Liver (tissue), 9 donors: ENCODE measurements around the gene KIN. TPM values are rescaled to one million over a fixed set of nuclear protein-coding genes. Genes with fewer than 3 reads are reported as not detected.

Source experiments
- DNase-seq: peaks from one replicate; pipeline ENCODE4 v3.0.0-alpha.2; 2017; ENCODE audit warnings: low spot score
- H3K27ac ChIP-seq, 2 donors: one replicate each; pipeline ENCODE4 v1.7.0; 2013; ENCODE audit warnings: inconsistent platforms in 2 of 2, low read length in 2 of 2, control low read depth in 1 of 2, low read depth in 1 of 2, mild to moderate bottlenecking in 1 of 2
- H3K27me3 ChIP-seq, 4 donors: one replicate each; pipeline versions ENCODE4 v1.6.1 to v1.7.0; 2013; ENCODE audit warnings: low read length in 3 of 4, inconsistent platforms in 1 of 4, mild to moderate bottlenecking in 1 of 4, moderate library complexity in 1 of 4; ENCODE audit not compliant: control insufficient read depth in 4 of 4, insufficient read depth in 4 of 4
- H3K36me3 ChIP-seq, 4 donors: one replicate each; pipeline versions ENCODE4 v1.6.1 to v1.7.0; 2013; ENCODE audit warnings: low read length in 3 of 4, mild to moderate bottlenecking in 3 of 4, low read depth in 1 of 4, moderate library complexity in 1 of 4; ENCODE audit not compliant: control insufficient read depth in 4 of 4, insufficient read depth in 3 of 4
- H3K4me1 ChIP-seq, 4 donors: one replicate each; pipeline versions ENCODE4 v1.6.1 to v1.7.0; 2013; ENCODE audit warnings: low read length in 3 of 4, mild to moderate bottlenecking in 3 of 4, moderate library complexity in 1 of 4; ENCODE audit not compliant: control insufficient read depth in 4 of 4, insufficient read depth in 4 of 4
- H3K4me3 ChIP-seq, 3 donors: one replicate each; pipeline versions ENCODE4 v1.6.1 to v1.7.0; 2013; ENCODE audit warnings: low read length in 3 of 3, control low read depth in 1 of 3, low read depth in 1 of 3, mild to moderate bottlenecking in 1 of 3
- H3K9ac ChIP-seq, 2 donors: one replicate each; pipeline ENCODE4 v1.7.0; 2013; ENCODE audit warnings: low read length in 2 of 2, mild to moderate bottlenecking in 2 of 2, moderate library complexity in 2 of 2, control low read depth in 1 of 2, low read depth in 1 of 2
- H3K9me3 ChIP-seq, 4 donors: one replicate each; pipeline versions ENCODE4 v1.6.1 to v1.7.0; 2013; ENCODE audit warnings: low read length in 3 of 4; ENCODE audit not compliant: control insufficient read depth in 4 of 4
- CTCF ChIP-seq: fragments of 150-350 bp; IDR thresholded peaks from 2 replicates; pipeline ENCODE4 v1.5.1; 2017; ENCODE audit warnings: improper control_type of control experiment, low read depth, low read length; ENCODE audit not compliant: missing input control
- EGR1 ChIP-seq, 2 donors: IDR thresholded peaks; 2 replicates each; pipeline ENCODE4 v1.6.1; 2016 to 2018; ENCODE audit warnings: antibody characterized with exemption in 2 of 2, low read depth in 2 of 2
- FOXA1 ChIP-seq: IDR thresholded peaks from 2 replicates; pipeline ENCODE4 v1.6.1; 2016; ENCODE audit warnings: antibody characterized with exemption
- FOXA2 ChIP-seq: IDR thresholded peaks from 2 replicates; pipeline ENCODE4 v1.6.1; 2016; ENCODE audit warnings: antibody characterized with exemption
- GABPA ChIP-seq, 2 donors: IDR thresholded peaks in 1 of 2; conservative IDR thresholded peaks in 1 of 2; 2 replicates each; pipeline ENCODE4 v1.6.1; 2016; ENCODE audit warnings: antibody characterized with exemption in 2 of 2, mild to moderate bottlenecking in 1 of 2, moderate library complexity in 1 of 2
- HNF4A ChIP-seq, 2 donors: conservative IDR thresholded peaks; 2 replicates each; pipeline ENCODE4 v1.6.1; 2016; ENCODE audit warnings: antibody characterized with exemption in 2 of 2, mild to moderate bottlenecking in 2 of 2
- JUND ChIP-seq, 2 donors: IDR thresholded peaks; 2 replicates each; pipeline ENCODE4 v1.6.1; 2016; ENCODE audit warnings: antibody characterized with exemption in 2 of 2
- NR2F2 ChIP-seq: IDR thresholded peaks from 2 replicates; pipeline ENCODE4 v1.6.1; 2016; ENCODE audit warnings: antibody characterized with exemption
- RAD21 ChIP-seq, 2 donors: IDR thresholded peaks; 2 replicates each; pipeline ENCODE4 v1.6.1; 2016; ENCODE audit warnings: antibody characterized with exemption in 2 of 2, mild to moderate bottlenecking in 2 of 2
- SP1 ChIP-seq: IDR thresholded peaks from 2 replicates; pipeline ENCODE4 v1.6.1; 2018; ENCODE audit warnings: antibody characterized with exemption, mild to moderate bottlenecking
- TAF1 ChIP-seq: conservative IDR thresholded peaks from 2 replicates; pipeline ENCODE4 v1.6.1; 2016; ENCODE audit warnings: antibody characterized with exemption, mild to moderate bottlenecking
- WGBS: extraction: QIAGEN DNeasy Blood & Tissue Kit; methylation state at CpG from one replicate; pipeline ENCODE4 v1.1.7; 2013; 5-methylcytosine and 5-hydroxymethylcytosine counted together
- polyA plus RNA-seq, 2 donors: library from polyadenylated mRNA; stranded (reverse) in 1 of 2; unstranded in 1 of 2; fragments of 200-250 nt in 1 of 2; fragments of >200 nt in 1 of 2; fragmentation: Nextera tagmentation in 1 of 2; extraction: Ambion mirVana in 1 of 2; gene quantifications; one replicate each; pipeline versions ENCODE4 v1.2.1 to v1.2.3, GENCODE V29; 2013 to 2015
- total RNA-seq, 2 donors: library from RNA; depleted of rRNA; stranded (reverse); fragments of >200 nt; gene quantifications; one replicate each; pipeline ENCODE4 v1.2.3, GENCODE V29; 2014
- TF ChIP-seq, protein P1 (sequence below): IDR thresholded peaks from 2 replicates; pipeline ENCODE4 v1.6.1; 2016; ENCODE audit warnings: antibody characterized with exemption
- TF ChIP-seq, protein P2 (sequence below): IDR thresholded peaks from 2 replicates; pipeline ENCODE4 v1.6.1; 2016; ENCODE audit warnings: antibody characterized with exemption, mild to moderate bottlenecking
- TF ChIP-seq, protein P3 (sequence below): IDR thresholded peaks from 2 replicates; pipeline ENCODE4 v1.6.1; 2016; ENCODE audit warnings: antibody characterized with exemption
- donor health status: healthy.
- donor health status: healthy.
- donor health status: healthy.
- donor health status: healthy.
- donor health status: healthy.

Gene KIN
- total and polyA plus RNA-seq, 4 donors, result 2.4 to 3.8 (median 3.1) TPM

GRCh38 chr10:7833210-7833609 lies 45.4 kb upstream of the KIN start:
- Histone ChIP-seq H3K27ac (no peak overlapping the region), H3K9me3 (no peaks in the 10 kb centered on the region), H3K27me3 (no peaks in the 10 kb centered on the region), H3K4me3 (no peak overlapping the region), H3K36me3 (peaks cover 0 to 2% (median 0%) of the 10 kb centered on the region in 4 donors), H3K4me1 (no peaks in the 10 kb centered on the region), H3K9ac (no peak overlapping the region)
- no peak for DNase-seq
- no peak for TF ChIP-seq JUND (IDR thresholded peaks at IDR 0.05)
- TF ChIP-seq TAF1, result no peak
- TF ChIP-seq RAD21 (IDR thresholded peaks at IDR 0.05), result no peak
- TF ChIP-seq EGR1 (IDR thresholded peaks at IDR 0.05; ENCODE audit: low read depth in 2 of 2), result no peak
- no peak for TF ChIP-seq FOXA2
- TF ChIP-seq, protein P1, sequence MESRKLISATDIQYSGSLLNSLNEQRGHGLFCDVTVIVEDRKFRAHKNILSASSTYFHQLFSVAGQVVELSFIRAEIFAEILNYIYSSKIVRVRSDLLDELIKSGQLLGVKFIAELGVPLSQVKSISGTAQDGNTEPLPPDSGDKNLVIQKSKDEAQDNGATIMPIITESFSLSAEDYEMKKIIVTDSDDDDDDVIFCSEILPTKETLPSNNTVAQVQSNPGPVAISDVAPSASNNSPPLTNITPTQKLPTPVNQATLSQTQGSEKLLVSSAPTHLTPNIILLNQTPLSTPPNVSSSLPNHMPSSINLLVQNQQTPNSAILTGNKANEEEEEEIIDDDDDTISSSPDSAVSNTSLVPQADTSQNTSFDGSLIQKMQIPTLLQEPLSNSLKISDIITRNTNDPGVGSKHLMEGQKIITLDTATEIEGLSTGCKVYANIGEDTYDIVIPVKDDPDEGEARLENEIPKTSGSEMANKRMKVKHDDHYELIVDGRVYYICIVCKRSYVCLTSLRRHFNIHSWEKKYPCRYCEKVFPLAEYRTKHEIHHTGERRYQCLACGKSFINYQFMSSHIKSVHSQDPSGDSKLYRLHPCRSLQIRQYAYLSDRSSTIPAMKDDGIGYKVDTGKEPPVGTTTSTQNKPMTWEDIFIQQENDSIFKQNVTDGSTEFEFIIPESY, result no peak
- no peak for TF ChIP-seq SP1
- no peak for TF ChIP-seq GABPA (IDR thresholded peaks at IDR 0.05 in 1 of 2, conservative IDR thresholded peaks at IDR 0.05 in 1 of 2)
- TF ChIP-seq, protein P2, sequence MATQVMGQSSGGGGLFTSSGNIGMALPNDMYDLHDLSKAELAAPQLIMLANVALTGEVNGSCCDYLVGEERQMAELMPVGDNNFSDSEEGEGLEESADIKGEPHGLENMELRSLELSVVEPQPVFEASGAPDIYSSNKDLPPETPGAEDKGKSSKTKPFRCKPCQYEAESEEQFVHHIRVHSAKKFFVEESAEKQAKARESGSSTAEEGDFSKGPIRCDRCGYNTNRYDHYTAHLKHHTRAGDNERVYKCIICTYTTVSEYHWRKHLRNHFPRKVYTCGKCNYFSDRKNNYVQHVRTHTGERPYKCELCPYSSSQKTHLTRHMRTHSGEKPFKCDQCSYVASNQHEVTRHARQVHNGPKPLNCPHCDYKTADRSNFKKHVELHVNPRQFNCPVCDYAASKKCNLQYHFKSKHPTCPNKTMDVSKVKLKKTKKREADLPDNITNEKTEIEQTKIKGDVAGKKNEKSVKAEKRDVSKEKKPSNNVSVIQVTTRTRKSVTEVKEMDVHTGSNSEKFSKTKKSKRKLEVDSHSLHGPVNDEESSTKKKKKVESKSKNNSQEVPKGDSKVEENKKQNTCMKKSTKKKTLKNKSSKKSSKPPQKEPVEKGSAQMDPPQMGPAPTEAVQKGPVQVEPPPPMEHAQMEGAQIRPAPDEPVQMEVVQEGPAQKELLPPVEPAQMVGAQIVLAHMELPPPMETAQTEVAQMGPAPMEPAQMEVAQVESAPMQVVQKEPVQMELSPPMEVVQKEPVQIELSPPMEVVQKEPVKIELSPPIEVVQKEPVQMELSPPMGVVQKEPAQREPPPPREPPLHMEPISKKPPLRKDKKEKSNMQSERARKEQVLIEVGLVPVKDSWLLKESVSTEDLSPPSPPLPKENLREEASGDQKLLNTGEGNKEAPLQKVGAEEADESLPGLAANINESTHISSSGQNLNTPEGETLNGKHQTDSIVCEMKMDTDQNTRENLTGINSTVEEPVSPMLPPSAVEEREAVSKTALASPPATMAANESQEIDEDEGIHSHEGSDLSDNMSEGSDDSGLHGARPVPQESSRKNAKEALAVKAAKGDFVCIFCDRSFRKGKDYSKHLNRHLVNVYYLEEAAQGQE, result no peak
- TF ChIP-seq NR2F2, result no peak
- TF ChIP-seq, protein P3, sequence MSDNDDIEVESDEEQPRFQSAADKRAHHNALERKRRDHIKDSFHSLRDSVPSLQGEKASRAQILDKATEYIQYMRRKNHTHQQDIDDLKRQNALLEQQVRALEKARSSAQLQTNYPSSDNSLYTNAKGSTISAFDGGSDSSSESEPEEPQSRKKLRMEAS, result no peak
- no peak for TF ChIP-seq FOXA1
- no peak for TF ChIP-seq CTCF

DNA sequence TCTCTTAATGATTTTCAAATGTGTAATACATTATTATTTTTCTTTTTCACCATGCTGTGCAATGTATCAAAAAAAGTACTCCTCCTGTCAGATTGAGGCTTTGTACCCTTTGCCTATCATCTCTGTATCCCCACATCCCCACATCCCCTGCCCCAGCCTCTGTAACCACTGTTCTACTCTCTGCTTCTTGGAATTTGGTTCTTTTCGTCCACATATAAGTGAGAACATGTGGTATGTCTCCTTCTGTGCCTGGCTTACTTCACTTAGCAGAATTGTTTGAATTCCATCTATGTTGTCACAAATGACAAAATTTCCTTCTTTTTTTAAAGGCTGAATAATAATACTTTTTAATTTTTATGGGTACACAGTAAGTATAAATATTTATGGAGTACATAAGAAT lies 44.3 kb upstream of the KIN start:
- H3K4me3 ChIP-seq, result no peak overlapping the region
- H3K27me3 ChIP-seq, result no peaks in the 10 kb centered on the region
- H3K27ac ChIP-seq, result no peak overlapping the region
- WGBS, result 94% methylated on average over 1 of the region's 1 CpG
- DNase-seq, result no peak
- H3K36me3 ChIP-seq, result peaks cover 0 to 2% (median under 1%) of the 10 kb centered on the region in 4 donors
- H3K9me3 ChIP-seq, result no peaks in the 10 kb centered on the region
- H3K4me1 ChIP-seq, result no peaks in the 10 kb centered on the region
- no peak for TF ChIP-seq HNF4A (conservative IDR thresholded peaks at IDR 0.05)
- H3K9ac ChIP-seq, result no peak overlapping the region
